GM12873 (cell line): ENCODE measurements around the gene THAP8.

Experiments used
- TF ChIP-seq, protein P1 (sequence below): IDR thresholded peaks from 2 replicates; pipeline ENCODE4 v1.5.1; 2012; ENCODE audit warnings: low read depth, mild to moderate bottlenecking, moderate library complexity, low read length, control low read depth; ENCODE audit not compliant: insufficient read depth; ENCODE audit errors: missing control alignments

Gene THAP8

DNA sequence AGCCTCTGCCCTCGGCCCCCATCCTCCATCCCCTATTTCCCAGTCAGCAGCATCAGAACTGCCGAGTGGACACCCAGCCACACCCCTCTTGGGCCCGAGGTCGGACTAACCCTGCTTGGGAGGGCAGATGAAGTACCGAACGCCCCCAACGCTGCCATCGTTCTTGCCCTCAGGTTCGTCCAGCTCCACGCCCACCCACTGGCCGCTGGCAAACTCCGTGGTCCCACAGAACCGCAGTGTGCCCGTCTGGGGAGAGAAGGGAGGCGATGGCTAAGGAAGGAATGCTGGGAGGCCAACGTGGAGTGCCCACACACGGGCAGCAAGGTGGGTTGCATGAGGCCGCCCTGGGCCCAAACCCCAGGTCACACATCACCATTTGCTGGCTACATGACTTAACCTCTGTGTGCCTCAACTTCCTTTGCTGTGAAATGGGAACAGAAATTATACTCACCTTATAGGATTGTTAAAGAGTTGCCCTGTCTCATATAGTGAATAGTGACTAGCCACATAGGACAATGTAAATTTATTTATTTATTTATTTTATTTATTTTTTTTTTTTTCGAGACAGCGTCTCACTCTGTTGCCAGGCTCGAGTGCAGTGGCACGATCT, 34.9 kb downstream of the THAP8 start:
- TF ChIP-seq, protein P1, sequence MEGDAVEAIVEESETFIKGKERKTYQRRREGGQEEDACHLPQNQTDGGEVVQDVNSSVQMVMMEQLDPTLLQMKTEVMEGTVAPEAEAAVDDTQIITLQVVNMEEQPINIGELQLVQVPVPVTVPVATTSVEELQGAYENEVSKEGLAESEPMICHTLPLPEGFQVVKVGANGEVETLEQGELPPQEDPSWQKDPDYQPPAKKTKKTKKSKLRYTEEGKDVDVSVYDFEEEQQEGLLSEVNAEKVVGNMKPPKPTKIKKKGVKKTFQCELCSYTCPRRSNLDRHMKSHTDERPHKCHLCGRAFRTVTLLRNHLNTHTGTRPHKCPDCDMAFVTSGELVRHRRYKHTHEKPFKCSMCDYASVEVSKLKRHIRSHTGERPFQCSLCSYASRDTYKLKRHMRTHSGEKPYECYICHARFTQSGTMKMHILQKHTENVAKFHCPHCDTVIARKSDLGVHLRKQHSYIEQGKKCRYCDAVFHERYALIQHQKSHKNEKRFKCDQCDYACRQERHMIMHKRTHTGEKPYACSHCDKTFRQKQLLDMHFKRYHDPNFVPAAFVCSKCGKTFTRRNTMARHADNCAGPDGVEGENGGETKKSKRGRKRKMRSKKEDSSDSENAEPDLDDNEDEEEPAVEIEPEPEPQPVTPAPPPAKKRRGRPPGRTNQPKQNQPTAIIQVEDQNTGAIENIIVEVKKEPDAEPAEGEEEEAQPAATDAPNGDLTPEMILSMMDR, result no peak

DNA sequence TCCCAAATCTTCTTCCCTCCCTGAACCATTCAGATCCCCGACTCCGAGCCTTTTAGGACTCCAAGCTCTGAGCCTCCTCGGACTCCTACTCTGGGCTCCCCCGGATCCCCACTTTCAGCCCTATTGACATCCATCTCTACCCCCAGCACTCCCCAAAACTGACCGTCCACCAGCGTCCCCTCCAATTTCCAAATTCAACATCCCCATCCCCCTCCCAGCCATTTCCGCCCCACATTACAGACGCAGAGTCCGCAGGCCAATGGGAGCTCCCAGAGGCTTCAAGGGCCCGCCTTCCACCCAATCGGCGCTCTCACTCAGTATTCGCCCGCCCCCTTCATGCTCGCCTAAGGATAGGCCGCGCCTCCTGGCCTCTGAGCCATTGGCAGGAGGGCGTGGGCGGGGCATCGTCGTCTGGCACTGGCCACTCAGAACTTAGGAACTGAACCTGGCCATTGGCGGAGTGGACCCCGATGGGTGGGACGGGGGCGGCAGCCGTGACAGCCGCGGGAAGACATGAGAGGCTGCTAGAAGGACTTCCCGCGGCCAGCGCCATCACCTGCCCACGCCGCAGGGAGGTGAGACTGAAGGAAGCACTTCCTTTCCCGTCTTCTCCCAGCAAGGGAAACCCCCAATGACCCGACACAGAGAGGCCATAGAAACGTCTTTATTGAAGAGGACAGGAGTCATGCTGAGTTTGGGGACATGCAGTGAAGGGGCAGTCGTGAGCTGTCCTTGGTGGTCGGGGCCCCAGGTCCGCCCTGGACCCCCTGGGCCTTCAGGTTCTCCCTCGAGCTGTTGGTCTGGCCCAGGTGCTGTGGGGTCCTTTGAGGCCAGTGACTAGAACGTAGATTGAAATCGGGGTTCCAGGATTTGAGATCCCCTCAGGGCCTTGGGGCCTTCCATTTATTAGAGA, 39.8 kb downstream of the THAP8 start, which contains the start of gene ALKBH6:
TSS of gene ALKBH6 (minus strand) at position 202 of the 913 bp plus-strand sequence. CDS start 816 bp downstream, outside the sequence.
- TF ChIP-seq, protein P1, result no peak

DNA sequence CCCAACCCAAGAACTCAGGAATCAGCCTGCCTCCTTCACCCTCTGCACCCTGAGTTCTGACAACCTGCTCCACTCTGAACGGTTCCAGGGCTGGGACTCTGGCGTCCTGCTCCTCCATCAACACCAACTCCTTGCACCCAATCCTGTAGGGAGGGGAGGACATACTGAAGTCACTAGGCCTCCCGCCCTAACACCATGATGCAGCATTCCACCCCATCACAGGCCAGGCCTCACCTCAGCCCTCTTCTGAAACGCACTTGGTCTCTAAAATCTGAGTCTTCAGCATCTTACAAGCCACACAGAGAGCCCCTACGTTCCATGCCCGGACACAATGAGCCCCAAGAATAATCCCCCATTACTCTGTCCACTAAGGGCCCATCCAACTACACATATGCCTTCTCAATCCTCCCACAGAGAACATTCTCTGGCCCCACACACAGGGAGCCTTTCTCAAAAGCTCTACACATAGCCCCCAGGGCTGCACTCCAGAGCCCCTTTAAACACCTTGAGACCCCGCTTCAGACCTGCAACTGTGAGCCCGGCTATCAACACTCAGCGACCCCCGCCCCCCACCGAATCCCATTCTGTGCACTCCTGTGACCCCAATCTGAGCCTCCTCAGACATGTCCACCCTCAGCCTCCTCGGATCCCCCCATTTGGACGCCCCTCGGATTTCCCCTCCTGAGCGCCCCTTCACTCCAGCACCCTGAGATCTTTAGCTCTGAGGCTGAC, 40.6 kb downstream of the THAP8 start:
- TF ChIP-seq, protein P1, result no peak

DNA sequence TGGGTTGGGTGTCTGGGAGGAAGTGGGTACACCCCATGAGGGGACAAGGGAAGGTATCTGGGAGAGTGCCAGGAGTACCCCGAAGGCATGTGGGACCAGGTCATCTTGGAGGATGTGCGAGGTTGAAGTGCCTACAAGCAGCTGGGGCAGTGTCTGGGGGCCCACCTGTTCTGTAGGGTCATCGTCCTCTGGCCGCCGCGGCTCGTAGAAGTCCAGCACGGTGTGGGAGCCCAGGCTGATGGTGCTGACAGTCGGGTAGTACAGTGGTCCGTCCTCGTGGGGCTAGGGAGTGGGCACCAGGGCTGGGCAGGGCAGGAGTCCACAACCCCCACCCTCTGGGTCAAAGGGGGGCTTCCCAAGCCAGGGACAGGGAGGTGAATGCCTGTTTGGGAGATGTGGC, 43.7 kb downstream of the THAP8 start:
- TF ChIP-seq, protein P1, result no peak

DNA sequence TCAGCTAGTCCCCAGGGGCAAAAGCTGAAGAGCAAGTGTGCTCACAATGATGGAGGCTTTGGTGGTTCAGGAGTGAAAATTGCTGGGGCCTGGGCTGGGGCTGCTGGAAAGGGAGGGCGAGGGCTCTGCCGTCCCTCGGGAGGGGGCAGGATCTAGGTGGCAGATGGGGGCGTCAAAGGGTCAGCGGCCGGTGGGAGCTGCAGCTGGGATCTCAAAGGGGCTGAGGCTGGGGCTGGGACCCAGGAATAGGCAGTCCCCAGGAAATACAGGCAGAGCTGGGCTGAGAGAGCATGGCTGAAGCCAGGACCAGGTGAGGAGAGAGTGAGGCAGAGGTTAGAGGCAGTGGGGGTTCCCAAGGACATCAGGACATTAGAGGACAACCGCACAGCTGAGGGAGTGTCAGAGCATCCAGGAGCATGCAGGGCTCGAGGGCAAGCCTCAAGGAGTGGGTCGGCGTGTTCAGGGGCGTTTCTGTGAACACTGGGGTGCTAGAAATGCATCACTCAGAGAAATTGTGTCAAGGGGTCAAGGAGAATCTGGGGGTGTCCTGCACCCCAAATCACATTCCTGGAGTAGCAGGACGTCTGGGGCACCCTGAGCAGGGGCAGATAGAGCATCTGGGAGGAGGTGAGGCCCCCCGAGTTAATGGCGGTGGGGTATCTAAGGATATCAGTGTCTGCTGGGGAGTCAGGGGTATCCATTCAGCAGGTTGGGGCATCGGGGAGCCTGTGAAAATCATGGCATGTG, 44.3 kb downstream of the THAP8 start:
- TF ChIP-seq, protein P1, result no peak

DNA sequence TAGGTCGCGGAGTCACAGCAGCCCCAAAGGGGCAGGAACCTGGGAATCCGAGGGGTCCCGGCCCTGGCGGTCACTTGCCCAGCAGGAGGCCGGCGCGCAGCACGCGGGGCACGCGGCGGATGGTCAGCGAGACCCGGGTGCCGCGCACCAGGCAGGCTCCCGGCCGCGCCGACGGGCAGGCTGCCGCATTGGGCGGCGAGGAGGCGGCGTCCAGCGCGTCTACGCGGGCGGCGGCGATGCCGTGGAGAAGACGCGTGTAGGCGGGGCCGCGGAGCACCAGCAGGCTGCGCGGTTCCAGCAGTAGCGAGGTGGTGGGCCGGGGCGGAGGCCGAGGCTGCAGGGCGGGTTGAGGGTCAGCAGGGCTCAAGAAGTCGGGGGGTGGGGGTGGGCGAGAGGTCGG, 44.9 kb downstream of the THAP8 start:
- TF ChIP-seq, protein P1, result no peak
